HTERT RPE-1 (cell line): ENCODE data around the gene INTS4.
"Not testable (repeated sequence)": the region's sequence is repeated elsewhere in the genome, so short reads cannot be mapped to it uniquely, and the experiment has no call there.

ENCODE experiments used
- in situ Hi-C: fragments of 300-500 bp; cut with MboI; formaldehyde crosslinking; loops from 4 replicates; pipeline ENCODE4 v1.14.3; 2020; ENCODE audit warnings: low sequenced_read_pairs

INTS4 gene

DNA sequence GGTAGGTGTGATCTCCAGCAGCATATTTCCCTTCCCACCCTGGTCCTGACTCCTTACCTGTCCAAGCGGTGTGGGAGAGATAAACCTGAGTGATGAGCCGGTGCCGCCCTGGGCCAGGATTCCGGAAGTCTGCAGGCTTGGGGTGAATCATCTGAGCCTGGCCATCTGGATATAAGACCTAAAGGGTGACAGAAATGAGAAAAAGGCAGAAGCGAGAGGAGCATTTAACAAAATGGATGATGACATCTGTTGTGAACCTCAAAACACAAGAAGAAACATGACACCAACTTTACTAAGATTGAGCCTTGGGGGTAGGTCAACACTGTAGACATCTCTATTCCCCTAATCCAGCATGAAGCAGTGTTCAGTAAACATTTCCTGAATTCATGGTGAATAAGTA lies 110.7 kb downstream of the INTS4 start:
- in situ Hi-C loops = no loop called here

- in situ Hi-C loops = no loop called here
Observed at GRCh38 chr11:77882396-77882795, 112.1 kb downstream of the INTS4 start.

- in situ Hi-C loops = no loop called here
Observed at GRCh38 chr11:77879218-77879617, 115.2 kb downstream of the INTS4 start.

- in situ Hi-C loops = not testable (repeated sequence)
Observed at GRCh38 chr11:77878247-77878646, 116.2 kb downstream of the INTS4 start.

DNA sequence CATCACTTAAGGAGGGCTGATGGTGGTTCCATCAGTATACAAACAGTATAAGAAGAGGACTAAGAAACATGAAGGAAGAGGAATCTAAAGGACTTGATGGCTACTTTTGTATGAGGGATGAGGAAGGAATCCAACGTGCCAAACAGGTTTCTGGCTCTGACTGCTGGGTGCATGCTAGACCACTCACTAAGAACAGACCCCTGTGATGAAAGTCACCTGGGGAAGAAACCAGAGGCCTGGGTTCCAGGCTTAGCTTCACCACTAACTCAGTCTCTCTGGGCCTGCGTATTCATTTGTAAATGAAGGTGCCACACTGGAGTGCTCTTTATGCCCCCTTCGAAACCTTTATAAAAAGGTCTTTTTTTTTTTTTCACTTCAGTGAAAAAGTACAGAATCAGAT lies 118.4 kb downstream of the INTS4 start:
- in situ Hi-C loops = no loop called here

- in situ Hi-C loops = no loop called here
Observed at GRCh38 chr11:77874206-77874605, 120.3 kb downstream of the INTS4 start.

- in situ Hi-C loops = no loop called here
Observed at GRCh38 chr11:77873345-77873744, 121.1 kb downstream of the INTS4 start.

DNA sequence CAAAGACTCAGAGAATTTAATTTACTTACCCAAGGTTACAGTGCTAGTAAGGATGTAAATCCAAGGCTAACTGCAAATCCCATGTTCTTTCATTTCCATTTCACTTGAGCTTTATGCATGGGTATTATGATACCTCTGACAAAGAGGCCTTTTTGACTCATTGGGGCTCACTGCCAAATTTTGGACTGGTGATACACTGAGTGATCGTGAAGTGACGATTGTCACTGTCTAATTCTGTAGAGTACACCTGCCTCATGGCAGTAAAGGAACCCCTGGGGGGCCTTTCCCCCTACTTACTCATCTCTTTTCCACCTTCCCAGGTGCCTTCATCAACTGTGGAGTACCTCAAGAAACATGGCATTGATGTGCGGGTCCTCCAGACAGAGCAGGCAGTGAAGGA lies 122.6 kb downstream of the INTS4 start:
- in situ Hi-C loops = no loop called here

DNA sequence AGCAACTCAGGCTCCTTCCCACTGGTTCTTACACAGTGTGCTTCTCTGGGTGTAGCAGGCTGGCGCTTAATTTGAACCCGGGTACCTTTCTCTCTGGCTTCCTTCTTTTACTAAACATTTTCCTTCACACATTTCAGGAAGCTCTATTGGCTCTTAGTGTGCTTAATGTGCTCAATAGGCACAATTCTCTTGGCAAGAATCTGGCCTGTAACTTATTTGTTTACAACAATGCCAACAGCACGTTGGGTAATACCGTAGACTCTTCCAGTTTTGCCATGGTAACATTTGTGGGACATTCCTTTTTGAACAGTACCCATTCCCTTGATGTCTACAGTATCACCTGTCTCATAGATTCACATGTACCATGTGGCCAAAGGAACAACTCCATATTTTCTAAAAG lies 125.7 kb downstream of the INTS4 start:
- in situ Hi-C loops = no loop called here

GRCh38 chr11:77866336-77866735 lies 128.1 kb downstream of the INTS4 start:
- in situ Hi-C loops = no loop called here

GRCh38 chr11:77865805-77866204 lies 128.7 kb downstream of the INTS4 start:
- in situ Hi-C loops = no loop called here

- in situ Hi-C loops = not testable (repeated sequence)
Observed at GRCh38 chr11:77861444-77861843, 133.0 kb downstream of the INTS4 start.

DNA sequence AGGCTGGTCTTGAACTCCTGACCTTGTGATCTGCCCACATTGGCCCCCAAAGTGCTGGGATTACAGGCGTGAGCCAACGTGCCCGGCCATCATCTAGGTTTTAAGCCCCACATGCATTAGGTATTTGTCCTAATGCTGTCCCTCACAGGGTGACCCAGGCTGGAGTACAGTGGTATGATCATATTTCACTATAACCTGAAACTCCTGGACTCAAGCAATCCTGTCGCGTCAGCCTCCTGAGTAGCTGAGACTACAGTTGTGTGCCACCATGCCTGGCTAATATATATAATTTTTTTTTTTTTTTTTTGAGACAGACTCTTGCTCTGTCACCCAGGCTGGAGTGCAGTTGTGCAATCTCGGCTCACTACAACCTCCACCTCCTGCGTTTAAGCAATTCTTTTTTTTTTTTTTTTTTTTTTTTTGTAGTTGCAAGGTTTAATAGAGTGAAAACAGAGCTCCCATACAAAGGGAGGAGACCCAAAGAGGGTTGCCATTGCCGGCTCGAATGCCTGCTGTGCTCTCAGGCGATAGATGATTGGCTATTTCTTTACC lies 136.5 kb downstream of the INTS4 start:
- in situ Hi-C loops = not testable (repeated sequence)

GRCh38 chr11:77854838-77855237 lies 139.6 kb downstream of the INTS4 start:
- in situ Hi-C loops = no loop called here

DNA sequence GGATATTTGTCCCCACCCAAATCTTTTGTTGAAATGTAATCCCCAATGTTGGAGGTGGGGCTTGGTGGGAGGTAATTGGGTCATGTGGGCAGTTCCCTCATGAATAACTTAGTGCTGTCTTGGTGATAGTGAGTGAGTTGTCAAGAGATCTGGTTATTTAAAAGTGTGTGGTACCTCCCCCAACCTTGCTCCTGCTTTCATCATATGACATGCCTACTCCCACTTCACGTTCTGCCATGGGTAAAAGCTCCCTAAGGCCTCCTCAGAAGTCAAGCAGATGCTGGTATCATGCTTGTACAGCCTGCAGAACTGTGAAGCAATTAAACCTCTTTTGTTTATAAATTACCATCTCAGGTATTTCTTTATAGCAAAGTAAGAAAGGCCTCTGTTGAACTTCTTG lies 143.0 kb downstream of the INTS4 start:
- in situ Hi-C loops = no loop called here

GRCh38 chr11:77843700-77844099 lies 150.8 kb downstream of the INTS4 start:
- in situ Hi-C loops = not testable (repeated sequence)

- in situ Hi-C loops = no loop called here
Observed at GRCh38 chr11:77842441-77843121, 151.9 kb downstream of the INTS4 start.

GRCh38 chr11:77833302-77833701 lies 161.2 kb downstream of the INTS4 start:
- in situ Hi-C loops = no loop called here

DNA sequence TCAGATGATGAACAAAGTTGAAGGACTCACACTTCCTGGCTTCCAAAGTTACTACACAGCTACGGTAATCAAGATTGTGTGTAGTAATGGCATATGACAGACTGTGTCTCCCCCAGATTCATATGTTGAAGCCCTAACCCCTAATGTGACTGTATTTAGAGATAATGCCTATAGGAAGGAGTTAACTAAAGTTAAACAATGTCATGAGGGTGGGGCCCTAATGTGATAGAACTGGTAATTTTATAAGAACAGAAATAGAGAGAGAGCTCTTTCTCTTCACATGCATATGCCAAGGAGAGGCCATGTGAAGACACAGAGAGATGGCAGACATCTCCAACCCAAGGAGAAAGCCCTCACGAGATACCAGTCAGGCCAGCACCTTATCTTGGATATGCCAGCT lies 165.5 kb downstream of the INTS4 start:
- in situ Hi-C loops = no loop called here
